GM12873 (cell line): ENCODE results near the gene EIF2B2.

Source experiments
- TF ChIP-seq, protein P1 (sequence below): IDR thresholded peaks from 2 replicates; pipeline ENCODE4 v1.5.1; 2012; ENCODE audit warnings: low read depth, mild to moderate bottlenecking, moderate library complexity, low read length, control low read depth; ENCODE audit not compliant: insufficient read depth; ENCODE audit errors: missing control alignments

EIF2B2 gene

DNA sequence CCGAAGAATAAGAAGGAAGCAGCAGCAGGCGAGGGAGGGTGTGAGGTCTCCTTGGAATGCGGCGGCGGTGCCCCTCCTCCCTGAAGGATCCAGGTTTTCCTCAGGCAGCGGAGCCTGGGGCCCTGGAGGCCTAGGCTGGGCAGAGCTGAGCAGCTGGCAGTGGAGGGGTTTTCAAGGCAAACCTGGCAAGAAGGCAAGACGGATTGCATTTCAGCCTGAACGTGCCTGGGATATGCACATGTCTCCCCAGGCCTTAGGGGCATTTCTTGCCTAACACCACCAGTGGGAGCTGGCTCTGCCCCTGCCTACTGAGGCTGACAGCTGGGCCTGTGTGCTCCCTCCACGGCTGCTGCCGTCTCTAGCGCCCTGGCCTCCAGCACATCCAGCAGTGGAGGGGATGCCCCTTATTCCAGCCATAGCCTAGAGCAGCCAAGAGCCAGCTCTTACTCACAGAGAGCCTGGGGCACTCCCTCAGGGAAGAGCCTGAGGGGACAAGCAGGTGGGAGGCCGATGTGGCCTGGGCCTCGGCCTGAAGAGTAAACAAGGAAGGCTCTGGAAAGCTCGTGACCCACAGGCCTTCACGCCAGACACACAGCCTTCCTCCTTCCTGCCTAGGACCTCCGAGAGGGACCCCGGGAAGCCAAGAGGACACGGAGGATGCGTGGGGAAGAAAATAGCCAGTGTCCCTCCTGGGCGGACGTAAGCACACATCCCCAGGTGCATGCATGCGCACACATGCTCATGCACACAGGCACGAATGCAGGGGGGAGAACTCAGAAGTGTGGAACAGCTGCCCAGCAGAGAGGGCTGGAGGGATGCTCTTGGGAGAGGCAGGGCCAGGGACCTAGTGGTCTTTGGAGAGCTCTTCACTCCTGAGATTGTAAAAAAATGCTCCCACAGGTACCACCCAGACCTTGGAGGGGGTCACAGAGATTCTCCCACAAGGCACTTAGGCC, 23.0 kb upstream of the EIF2B2 start:
- TF ChIP-seq, protein P1, sequence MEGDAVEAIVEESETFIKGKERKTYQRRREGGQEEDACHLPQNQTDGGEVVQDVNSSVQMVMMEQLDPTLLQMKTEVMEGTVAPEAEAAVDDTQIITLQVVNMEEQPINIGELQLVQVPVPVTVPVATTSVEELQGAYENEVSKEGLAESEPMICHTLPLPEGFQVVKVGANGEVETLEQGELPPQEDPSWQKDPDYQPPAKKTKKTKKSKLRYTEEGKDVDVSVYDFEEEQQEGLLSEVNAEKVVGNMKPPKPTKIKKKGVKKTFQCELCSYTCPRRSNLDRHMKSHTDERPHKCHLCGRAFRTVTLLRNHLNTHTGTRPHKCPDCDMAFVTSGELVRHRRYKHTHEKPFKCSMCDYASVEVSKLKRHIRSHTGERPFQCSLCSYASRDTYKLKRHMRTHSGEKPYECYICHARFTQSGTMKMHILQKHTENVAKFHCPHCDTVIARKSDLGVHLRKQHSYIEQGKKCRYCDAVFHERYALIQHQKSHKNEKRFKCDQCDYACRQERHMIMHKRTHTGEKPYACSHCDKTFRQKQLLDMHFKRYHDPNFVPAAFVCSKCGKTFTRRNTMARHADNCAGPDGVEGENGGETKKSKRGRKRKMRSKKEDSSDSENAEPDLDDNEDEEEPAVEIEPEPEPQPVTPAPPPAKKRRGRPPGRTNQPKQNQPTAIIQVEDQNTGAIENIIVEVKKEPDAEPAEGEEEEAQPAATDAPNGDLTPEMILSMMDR, result no peak

DNA sequence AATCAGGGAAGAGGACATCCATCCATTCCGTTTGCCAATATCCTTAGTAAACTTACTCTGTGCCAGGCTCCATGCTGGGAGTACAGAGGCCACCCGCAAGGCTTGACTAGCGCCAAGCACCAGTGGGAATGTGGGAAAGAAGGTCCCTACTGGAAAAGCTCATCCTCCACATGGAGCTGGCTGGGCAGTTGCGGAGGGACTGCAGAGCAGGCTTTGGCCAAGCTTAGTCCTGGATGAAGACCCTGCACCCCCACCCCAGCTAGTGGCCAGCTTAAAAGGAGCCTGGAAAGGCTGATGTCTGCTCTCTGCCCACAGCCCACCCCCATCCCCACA, 22.4 kb upstream of the EIF2B2 start:
- TF ChIP-seq, protein P1, result no peak

DNA sequence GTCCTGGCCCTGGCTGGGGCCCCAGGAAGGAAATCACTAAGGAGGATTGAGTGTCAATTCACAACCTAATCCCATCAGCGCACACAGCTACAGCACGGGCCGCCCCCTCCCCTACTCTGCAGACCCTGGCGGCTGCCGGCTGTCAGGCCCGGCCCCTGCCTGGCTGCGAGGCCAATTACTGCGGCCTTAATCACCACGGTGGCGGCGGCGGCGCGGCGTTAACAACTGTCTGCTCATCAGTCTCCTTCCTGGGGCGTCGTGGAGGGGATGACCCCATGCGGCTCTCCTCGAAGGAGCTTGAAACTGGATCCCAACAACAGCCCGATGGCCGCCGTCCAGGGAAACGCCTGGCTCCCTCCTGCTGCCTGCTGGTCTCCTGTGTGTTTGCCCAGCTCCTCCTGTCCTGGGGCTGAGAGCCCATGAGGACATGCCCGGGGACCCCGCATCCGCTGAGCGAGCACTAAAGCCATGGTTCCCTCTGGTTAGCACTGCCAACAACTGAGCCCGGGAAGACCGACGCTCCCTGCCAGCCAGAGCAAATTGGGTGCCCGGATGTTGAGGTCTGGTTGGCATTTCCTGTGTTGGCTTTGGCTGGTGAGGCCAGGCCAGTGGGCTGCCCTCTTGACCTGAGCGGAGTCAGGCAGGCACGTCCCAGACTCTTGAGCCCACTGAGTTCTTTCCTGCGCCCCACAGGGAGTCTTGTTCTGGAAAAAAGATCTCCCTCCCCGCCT, 21.8 kb upstream of the EIF2B2 start:
- TF ChIP-seq, protein P1, result no peak

DNA sequence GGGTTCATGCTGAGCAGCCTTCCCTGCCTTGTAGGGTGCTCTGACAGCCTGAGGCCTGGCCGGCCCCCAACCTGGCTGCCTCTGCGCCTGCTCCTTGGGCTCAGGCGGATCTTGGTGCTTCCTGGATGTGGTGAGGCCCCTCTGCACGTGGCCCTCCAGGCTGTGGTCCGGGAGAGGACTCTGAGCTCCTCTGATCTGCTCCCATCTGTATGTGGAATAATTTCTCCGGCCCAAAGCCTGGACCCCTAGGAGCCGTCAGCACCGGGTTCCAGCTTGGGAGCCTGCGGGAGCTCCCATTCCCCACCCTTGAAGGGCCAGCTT, 21.3 kb upstream of the EIF2B2 start:
- TF ChIP-seq, protein P1, result no peak

DNA sequence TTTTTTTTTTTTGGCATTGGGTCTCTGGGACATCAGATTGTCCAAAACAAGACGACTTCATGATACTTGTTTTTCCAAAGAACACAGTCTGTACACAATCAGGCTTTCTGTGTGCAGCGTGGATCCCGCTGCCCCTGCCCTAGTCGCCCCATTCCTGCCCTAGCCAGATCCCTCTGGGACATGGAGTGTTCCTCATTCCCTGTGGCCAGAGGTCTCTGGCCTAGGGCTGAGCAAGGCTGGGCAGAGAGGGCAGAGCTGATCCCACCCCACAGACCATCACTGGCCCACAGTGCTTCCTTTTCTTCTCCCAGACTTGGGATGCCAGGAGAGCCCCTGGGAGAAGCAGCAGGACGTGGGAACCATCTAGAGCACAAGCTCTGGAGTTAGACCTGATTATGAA, 20.9 kb upstream of the EIF2B2 start:
- TF ChIP-seq, protein P1, result no peak

DNA sequence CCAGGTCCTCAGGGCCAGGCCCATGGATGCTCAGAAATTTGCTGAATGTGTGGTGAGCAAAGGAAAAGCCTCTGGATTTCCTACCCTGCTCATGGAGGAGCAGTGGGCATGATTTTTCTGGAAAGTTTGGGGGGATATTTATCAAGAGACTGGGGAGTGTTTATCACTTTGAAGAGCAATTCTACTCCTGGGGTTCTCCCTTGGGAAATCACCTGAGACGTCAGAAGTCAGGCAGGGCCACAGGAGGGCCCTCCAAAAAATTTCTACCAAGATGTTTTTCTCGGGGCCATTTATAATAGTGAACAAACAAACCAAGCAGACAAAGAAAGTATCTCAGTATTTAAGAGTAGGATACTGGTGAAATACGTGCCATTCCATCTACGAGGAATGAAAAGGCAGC, 20.1 kb upstream of the EIF2B2 start:
- TF ChIP-seq, protein P1, result no peak

DNA sequence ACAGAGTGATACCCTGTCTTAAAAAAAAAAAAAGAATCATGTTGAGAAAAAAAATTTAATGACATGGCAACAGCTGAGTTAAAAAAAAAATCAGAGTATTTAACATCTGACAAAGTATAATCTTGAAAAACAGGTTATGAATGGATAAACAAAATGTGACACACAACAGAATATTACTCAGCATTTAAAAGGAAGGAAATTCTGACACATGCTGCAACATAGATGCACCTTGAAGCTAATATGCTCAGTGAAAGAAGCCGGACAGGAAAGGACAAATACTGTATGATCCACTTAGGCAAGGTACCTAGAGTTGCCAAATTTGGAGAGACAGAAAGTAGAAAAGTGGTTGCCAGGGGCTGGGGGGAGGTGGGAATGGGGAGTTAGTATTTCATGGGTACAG, 19.4 kb upstream of the EIF2B2 start:
- TF ChIP-seq, protein P1, result no peak
